SK-N-SH treated with all-trans-retinoic acid at 6 μM for 48 hours (cell line): ENCODE data around the gene RPL7A.

Experiments used
- ATAC-seq: fragments of 200-7000 bp; cut with Tn5 transposase; 3 replicates; pipeline ENCODE4 v1.9.1; 2020; ENCODE audit warnings: mild to moderate bottlenecking, moderate library complexity
- ARNTL ChIP-seq: fragments of 450-650 bp; formaldehyde crosslinking; IDR thresholded peaks from 2 replicates; pipeline ENCODE4 v1.5.0; 2020; ENCODE audit warnings: low read depth, mild to moderate bottlenecking, moderate library complexity, borderline replicate concordance
- BACH2 ChIP-seq: fragments of 250-450 bp; sonication (Bioruptor Pico); IDR thresholded peaks from 2 replicates; pipeline ENCODE4 v1.9.0; 2021; ENCODE audit warnings: mild to moderate bottlenecking, borderline replicate concordance
- CREB5 ChIP-seq: fragments of 250-450 bp; sonication (Bioruptor Pico); IDR thresholded peaks from 2 replicates; pipeline ENCODE4 v1.5.1; 2020; ENCODE audit warnings: low read depth, mild to moderate bottlenecking, moderate library complexity
- CSDC2 ChIP-seq: fragments of 250-450 bp; sonication (Bioruptor Pico); IDR thresholded peaks from 2 replicates; pipeline ENCODE4 v1.5.0; 2020; ENCODE audit warnings: mild to moderate bottlenecking, moderate library complexity
- CSRNP3 ChIP-seq: fragments of 250-450 bp; sonication (Bioruptor Pico); IDR thresholded peaks from 2 replicates; pipeline ENCODE4 v1.5.1; 2021; ENCODE audit warnings: mild to moderate bottlenecking, moderate library complexity
- ESRRG ChIP-seq: fragments of 250-450 bp; sonication (Bioruptor Pico); IDR thresholded peaks from 2 replicates; pipeline ENCODE4 v1.6.1; 2021; ENCODE audit warnings: mild to moderate bottlenecking
- GLIS3 ChIP-seq: fragments of 250-450 bp; sonication (Bioruptor Pico); IDR thresholded peaks from 2 replicates; pipeline ENCODE4 v1.5.0; 2020; ENCODE audit warnings: mild to moderate bottlenecking, moderate library complexity
- ISL1 ChIP-seq: fragments of 250-450 bp; sonication (Bioruptor Pico); IDR thresholded peaks from 2 replicates; pipeline ENCODE4 v2.1.2; 2022; ENCODE audit warnings: mild to moderate bottlenecking, moderate library complexity
- OSR1 ChIP-seq: fragments of 250-450 bp; sonication (Bioruptor Pico); IDR thresholded peaks from 2 replicates; pipeline ENCODE4 v1.8.0; 2022; ENCODE audit warnings: moderate library complexity, mild to moderate bottlenecking, inconsistent platforms
- PATZ1 ChIP-seq: fragments of 250-450 bp; sonication (Bioruptor Pico); IDR thresholded peaks from 2 replicates; pipeline ENCODE4 v1.8.0; 2020; ENCODE audit warnings: mild to moderate bottlenecking, moderate library complexity, borderline replicate concordance
- POU6F1 ChIP-seq: fragments of 250-450 bp; sonication (Bioruptor Pico); IDR thresholded peaks from 2 replicates; pipeline ENCODE4 v1.8.0; 2021; ENCODE audit warnings: low read depth, mild to moderate bottlenecking, moderate library complexity, borderline replicate concordance
- PPARA ChIP-seq: fragments of 250-450 bp; sonication (Bioruptor Pico); IDR thresholded peaks from 2 replicates; pipeline ENCODE4 v1.5.0; 2020; ENCODE audit warnings: mild to moderate bottlenecking, borderline replicate concordance
- RARB ChIP-seq: fragments of 250-450 bp; sonication (Bioruptor Pico); IDR thresholded peaks from 2 replicates; pipeline ENCODE4 v1.8.0; 2021; ENCODE audit warnings: mild to moderate bottlenecking, moderate library complexity
- SNAI2 ChIP-seq: fragments of 250-450 bp; sonication (Bioruptor Pico); IDR thresholded peaks from 2 replicates; pipeline ENCODE4 v1.5.0; 2020; ENCODE audit warnings: mild to moderate bottlenecking, moderate library complexity
- TOX ChIP-seq: fragments of 250-450 bp; sonication (Bioruptor Pico); IDR thresholded peaks from 2 replicates; pipeline ENCODE4 v1.8.0; 2021; ENCODE audit warnings: mild to moderate bottlenecking, moderate library complexity, borderline replicate concordance
- TSHZ2 ChIP-seq: fragments of 250-450 bp; sonication (Bioruptor Pico); IDR thresholded peaks from 2 replicates; pipeline ENCODE4 v1.5.0; 2020; ENCODE audit warnings: mild to moderate bottlenecking, moderate library complexity
- ZC3H10 ChIP-seq: fragments of 250-450 bp; sonication (Bioruptor Pico); IDR thresholded peaks from 2 replicates; pipeline ENCODE4 v1.5.1; 2021; ENCODE audit warnings: mild to moderate bottlenecking, moderate library complexity
- ZFP3 ChIP-seq: fragments of 250-450 bp; sonication (Bioruptor Pico); IDR thresholded peaks from 2 replicates; pipeline ENCODE4 v1.5.0; 2020; ENCODE audit warnings: mild to moderate bottlenecking, moderate library complexity
- ZFP30 ChIP-seq: fragments of 450-650 bp; formaldehyde crosslinking; IDR thresholded peaks from 2 replicates; pipeline ENCODE4 v1.5.0; 2022; ENCODE audit warnings: mild to moderate bottlenecking, moderate library complexity
- ZNF565 ChIP-seq: fragments of 450-650 bp; formaldehyde crosslinking; conservative IDR thresholded peaks from 2 replicates; pipeline ENCODE4 v1.5.0; 2020; ENCODE audit warnings: low read depth, mild to moderate bottlenecking, moderate library complexity
- ZNF70 ChIP-seq: fragments of 450-650 bp; formaldehyde crosslinking; IDR thresholded peaks from 2 replicates; pipeline ENCODE4 v1.5.0; 2020; ENCODE audit warnings: mild to moderate bottlenecking, moderate library complexity
- ZNF8 ChIP-seq: fragments of 450-650 bp; formaldehyde crosslinking; IDR thresholded peaks from 2 replicates; pipeline ENCODE4 v1.5.0; 2020; ENCODE audit warnings: mild to moderate bottlenecking, moderate library complexity

RPL7A gene

GRCh38 chr9:133382507-133383141, 34.6 kb downstream of the RPL7A start:
- TF ChIP-seq TSHZ2 (CRISPR knock-in tag) (no peak), GLIS3 (CRISPR knock-in tag) (no peak), ARNTL (no peak), CSDC2 (no peak), PATZ1 (CRISPR knock-in tag) (no peak), CREB5 (CRISPR knock-in tag) (no peak), CSRNP3 (CRISPR knock-in tag) (no peak), POU6F1 (CRISPR knock-in tag) (no peak), OSR1 (CRISPR knock-in tag) (no peak), ZFP30 (CRISPR knock-in tag) (no peak), ISL1 (CRISPR knock-in tag) (no peak), ZC3H10 (CRISPR knock-in tag) (no peak), ESRRG (CRISPR knock-in tag) (no peak), ZNF8 (CRISPR knock-in tag) (no peak), TOX (no peak), RARB (CRISPR knock-in tag) (no peak), ZNF565 (CRISPR knock-in tag) (no peak), BACH2 (no peak)
- ATAC-seq: no peak

GRCh38 chr9:133383438-133383837, 35.4 kb downstream of the RPL7A start:
- ATAC-seq: no peak
- TF ChIP-seq ZNF70 (CRISPR knock-in tag): no peak

- no peak for ATAC-seq
- TF ChIP-seq SNAI2 (CRISPR knock-in tag) (no peak), OSR1 (CRISPR knock-in tag) (no peak), PPARA (no peak), ZFP3 (no peak)
- TF ChIP-seq, all 23 proteins: peak for 0
Observed at GRCh38 chr9:133384736-133385321, 36.8 kb downstream of the RPL7A start.
